Measurements from ENCODE around the gene TTF1. TPM values are rescaled to one million over a fixed set of nuclear protein-coding genes. Genes with fewer than 3 reads are reported as not detected.

TTF1 gene
- total RNA-seq, 1 donor from 2014 or later: 19.8 TPM

DNA sequence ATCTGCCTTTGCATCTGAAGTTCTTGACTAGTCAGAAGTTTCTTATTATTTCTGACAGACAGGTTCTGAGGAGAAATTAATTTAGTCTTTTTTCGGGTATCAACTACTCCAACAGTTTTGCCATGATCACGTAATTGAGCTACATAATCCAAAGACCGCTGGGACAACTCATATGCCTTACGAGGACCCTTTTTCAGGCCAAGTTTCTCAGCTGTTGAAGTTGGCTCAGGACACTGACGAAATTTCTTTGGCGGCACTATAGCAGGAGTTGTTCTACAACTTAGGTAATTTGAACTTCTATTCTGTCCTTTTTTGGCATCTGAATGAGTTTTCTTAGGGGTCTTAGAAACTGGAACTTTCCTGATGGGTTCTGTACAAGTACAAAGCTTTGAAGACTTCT, 79.1 kb downstream of the TTF1 start:
- intact Hi-C loops (cut with micrococcal nuclease): no loop called here
- DNase-seq (no peak), ATAC-seq (no peak)

Other genes starting within 250 kb of the TTF1 start
- gene NTNG2, start 244.8 kb downstream of the TTF1 start, total RNA-seq: 1.9 TPM
- gene SETX, start 51.9 kb downstream of the TTF1 start, total RNA-seq: 22.3 TPM
- gene CFAP77, start 3.4 kb upstream of the TTF1 start, total RNA-seq: 2.4 TPM
- not detected for gene BARHL1, start 175.8 kb upstream of the TTF1 start, total RNA-seq

Measured in left ventricle myocardium superior (tissue), 1 donor.